Mesendoderm (in vitro differentiated cells): ENCODE measurements around the gene RUNDC3A.
"Not testable (repeated sequence)": the region's sequence is repeated elsewhere in the genome, so short reads cannot be mapped to it uniquely, and the experiment has no call there.

Experiments used
- DNase-seq: peaks from one replicate; pipeline ENCODE4 v3.0.0; 2013
- H2AK5ac ChIP-seq: 2 replicates; pipeline ENCODE4 v1.6.1; 2013; ENCODE audit warnings: low read length, inconsistent platforms
- H2BK120ac ChIP-seq: 2 replicates; pipeline ENCODE4 v1.6.1; 2013; ENCODE audit warnings: low read depth, mild to moderate bottlenecking, low read length, moderate library complexity, mixed read lengths
- H2BK15ac ChIP-seq: replicated peaks from 2 replicates; pipeline ENCODE4 v1.6.1; 2013; ENCODE audit warnings: low read depth, mild to moderate bottlenecking, moderate library complexity
- H2BK5ac ChIP-seq: 2 replicates; pipeline ENCODE4 v1.6.1; 2013; ENCODE audit warnings: low read length, inconsistent platforms
- H3K18ac ChIP-seq: 2 replicates; pipeline ENCODE4 v1.6.1; 2013; ENCODE audit warnings: mild to moderate bottlenecking, low read length, mixed read lengths
- H3K23ac ChIP-seq: one replicate; pipeline ENCODE4 v1.6.1; 2013; ENCODE audit warnings: low read length
- H3K27ac ChIP-seq: 2 replicates; pipeline ENCODE4 v1.5.1; 2013; ENCODE audit warnings: low read depth, mild to moderate bottlenecking, inconsistent platforms, low read length, moderate library complexity
- H3K27me3 ChIP-seq: 2 replicates; pipeline ENCODE4 v1.6.1; 2013; ENCODE audit warnings: low read length, control low read depth, mild to moderate bottlenecking, inconsistent platforms; ENCODE audit not compliant: insufficient read depth, poor library complexity
- H3K36me3 ChIP-seq: 2 replicates; pipeline ENCODE4 v1.6.1; 2013; ENCODE audit warnings: low read length, inconsistent platforms; ENCODE audit not compliant: control insufficient read depth, insufficient read depth
- H3K4ac ChIP-seq: one replicate; pipeline ENCODE4 v1.6.1; 2013; ENCODE audit warnings: low read depth, mild to moderate bottlenecking, low read length, moderate library complexity
- H3K4me1 ChIP-seq: 2 replicates; pipeline ENCODE4 v1.6.1; 2013; ENCODE audit warnings: low read depth, low read length, inconsistent platforms; ENCODE audit not compliant: control insufficient read depth
- H3K4me2 ChIP-seq: 2 replicates; pipeline ENCODE4 v1.6.1; 2013; ENCODE audit warnings: low read length
- H3K4me3 ChIP-seq: 2 replicates; pipeline ENCODE4 v1.5.1; 2013; ENCODE audit warnings: mild to moderate bottlenecking, low read length
- H3K56ac ChIP-seq: one replicate; pipeline ENCODE4 v1.6.1; 2013; ENCODE audit warnings: low read length
- H3K79me1 ChIP-seq: 2 replicates; pipeline ENCODE4 v1.6.1; 2013; ENCODE audit warnings: low read length, inconsistent platforms
- H3K79me2 ChIP-seq: 2 replicates; pipeline ENCODE4 v1.6.1; 2013; ENCODE audit warnings: mild to moderate bottlenecking, low read length; ENCODE audit not compliant: control insufficient read depth, insufficient read depth
- H3K9ac ChIP-seq: 2 replicates; pipeline ENCODE4 v1.6.1; 2013; ENCODE audit warnings: low read length, inconsistent platforms
- H4K5ac ChIP-seq: one replicate; pipeline ENCODE4 v1.6.1; 2013; ENCODE audit warnings: low read length
- H4K8ac ChIP-seq: one replicate; pipeline ENCODE4 v1.6.1; 2013; ENCODE audit warnings: low read depth, mild to moderate bottlenecking, control low read depth, low read length, moderate library complexity
- WGBS: extraction: QIAGEN DNeasy Blood & Tissue Kit; methylation state at CpG from one replicate; pipeline ENCODE4 v1.1.7; 2013; ENCODE audit warnings: low lambda C conversion rate, missing lambda C conversion rate; ENCODE audit not compliant: insufficient coverage; ENCODE audit errors: extremely low coverage; 5-methylcytosine and 5-hydroxymethylcytosine counted together

Gene RUNDC3A

GRCh38 chr17:44361292-44362260 lies 53.2 kb downstream of the RUNDC3A start:
- no peak overlapping the region for H3K27ac ChIP-seq
- no peak for DNase-seq
- H3K4me3 ChIP-seq, result no peak overlapping the region

GRCh38 chr17:44362459-44362948 lies 54.1 kb downstream of the RUNDC3A start:
- WGBS, result no CpG with 5 or more reads among the region's 11 CpGs
- DNase-seq, result no peak
- Histone ChIP-seq H4K8ac (no peak overlapping the region), H3K79me2 (no peaks in the 10 kb centered on the region), H3K23ac (no peak overlapping the region), H3K27me3 (no peaks in the 10 kb centered on the region), H3K9ac (peak overlapping the region; percentile 88), H2BK15ac (no peak overlapping the region), H2BK120ac (no peak overlapping the region), H3K79me1 (no peaks in the 10 kb centered on the region), H3K4me2 (peak overlapping the region; percentile 84), H3K27ac (no peak overlapping the region), H3K36me3 (no peaks in the 10 kb centered on the region), H3K4me3 (peak overlapping the region; percentile 78), H2BK5ac (no peak overlapping the region), H3K4me1 (peaks cover 5% of the 10 kb centered on the region), H2AK5ac (no peak overlapping the region), H3K56ac (peak overlapping the region; percentile 93), H3K4ac (no peak overlapping the region), H4K5ac (no peak overlapping the region), H3K18ac (no peak overlapping the region)

More at GRCh38 chr17:44361292-44362260, 53.2 kb downstream of the RUNDC3A start:
- Histone ChIP-seq H2AK5ac (no peak overlapping the region), H3K27me3 (no peaks in the 10 kb centered on the region), H2BK5ac (no peak overlapping the region), H3K4me2 (no peak overlapping the region), H4K5ac (no peak overlapping the region), H3K79me1 (no peaks in the 10 kb centered on the region), H3K23ac (no peak overlapping the region), H3K4ac (no peak overlapping the region), H3K79me2 (no peaks in the 10 kb centered on the region), H2BK120ac (no peak overlapping the region), H3K56ac (no peak overlapping the region), H4K8ac (no peak overlapping the region), H3K36me3 (no peaks in the 10 kb centered on the region), H3K18ac (no peak overlapping the region), H2BK15ac (no peak overlapping the region), H3K9ac (peak overlapping the region; percentile 5), H3K4me1 (peaks cover 5% of the 10 kb centered on the region)
- no CpG with 5 or more reads among the region's 11 CpGs for WGBS

GRCh38 chr17:44362949-44363612 lies 54.7 kb downstream of the RUNDC3A start:
- H3K4me2 ChIP-seq, result peak overlapping the region; percentile 84
- no peak overlapping the region for H3K23ac ChIP-seq
- peak overlapping the region; percentile 88 for H3K9ac ChIP-seq
- H3K27me3 ChIP-seq, result no peaks in the 10 kb centered on the region
- peak overlapping the region; percentile 94 for H3K18ac ChIP-seq
- no CpG with 5 or more reads among the region's 45 CpGs for WGBS
- H3K79me1 ChIP-seq, result no peaks in the 10 kb centered on the region
- H2BK120ac ChIP-seq, result peak overlapping the region; percentile 63
- peak overlapping the region; percentile 81 for H3K4ac ChIP-seq
- H3K36me3 ChIP-seq, result no peaks in the 10 kb centered on the region
- no peak overlapping the region for H4K8ac ChIP-seq
- no peak overlapping the region for H4K5ac ChIP-seq
- no peak overlapping the region for H3K27ac ChIP-seq
- H3K4me3 ChIP-seq, result peak overlapping the region; percentile 78
- H3K56ac ChIP-seq, result peak overlapping the region; percentile 93
- H3K79me2 ChIP-seq, result no peaks in the 10 kb centered on the region
- H3K4me1 ChIP-seq, result peaks cover 5% of the 10 kb centered on the region
- no peak overlapping the region for H2BK5ac ChIP-seq
- H2BK15ac ChIP-seq, result peak overlapping the region; percentile 20
- no peak overlapping the region for H2AK5ac ChIP-seq
- no peak for DNase-seq

GRCh38 chr17:44363613-44364159 lies 55.3 kb downstream of the RUNDC3A start, which contains the start of gene FAM171A2:
FAM171A2 (minus strand) TSS chr17:44363853; CDS start chr17:44363714, 139 bp downstream.
- peak within 1 kb of the TSS; percentile 84 for H3K4me2 ChIP-seq
- no peaks in the 10 kb centered on the region for H3K27me3 ChIP-seq
- no peak within 1 kb of the TSS for H4K8ac ChIP-seq
- peak within 1 kb of the TSS; percentile 20 for H2BK15ac ChIP-seq
- no peaks in the 10 kb centered on the region for H3K36me3 ChIP-seq
- no peak within 1 kb of the TSS for H2BK5ac ChIP-seq
- peaks cover 5% of the 10 kb centered on the region for H3K4me1 ChIP-seq
- no peak within 1 kb of the TSS for H2AK5ac ChIP-seq
- peak within 1 kb of the TSS; percentile 63 for H2BK120ac ChIP-seq
- no peaks in the 10 kb centered on the region for H3K79me1 ChIP-seq
- H3K23ac ChIP-seq, result no peak within 1 kb of the TSS
- WGBS, result no CpG with 5 or more reads among the region's 63 CpGs
- H4K5ac ChIP-seq, result no peak within 1 kb of the TSS
- H3K56ac ChIP-seq, result peak within 1 kb of the TSS; percentile 93
- no peaks in the 10 kb centered on the region for H3K79me2 ChIP-seq
- H3K4me3 ChIP-seq, result peak within 1 kb of the TSS; percentile 78
- H3K18ac ChIP-seq, result peak within 1 kb of the TSS; percentile 94
- peak; percentile 65 for DNase-seq
- H3K9ac ChIP-seq, result peak within 1 kb of the TSS; percentile 88
- peak within 1 kb of the TSS; percentile 81 for H3K4ac ChIP-seq
- H3K27ac ChIP-seq, result no peak within 1 kb of the TSS

- H2AK5ac ChIP-seq, H2BK15ac ChIP-seq, H2BK120ac ChIP-seq, H4K8ac ChIP-seq, H4K5ac ChIP-seq, H3K4me2 ChIP-seq, H3K56ac ChIP-seq, H3K4me3 ChIP-seq, H3K23ac ChIP-seq, H3K79me1 ChIP-seq, H3K18ac ChIP-seq, H3K36me3 ChIP-seq, H3K9ac ChIP-seq, H3K79me2 ChIP-seq, H3K27me3 ChIP-seq, DNase-seq, H3K27ac ChIP-seq, H3K4ac ChIP-seq, H3K4me1 ChIP-seq, H2BK5ac ChIP-seq: not testable (repeated sequence)
- no CpG with 5 or more reads among the region's 5 CpGs for WGBS
Measured at GRCh38 chr17:44365051-44365450, 56.6 kb downstream of the RUNDC3A start.
